ENCODE measurements around the gene TBC1D22A.

Gene TBC1D22A

GRCh38 chr22:47157093-47157420 is 394.6 kb downstream of the TBC1D22A start:
- Histone ChIP-seq H2BK5ac (ENCODE audit: low read length) (no peak overlapping the region), H4K5ac (ENCODE audit: low read length) (no peak overlapping the region), H3K4ac (ENCODE audit: low read depth, low read length) (no peak overlapping the region), H4K8ac (ENCODE audit: low read depth, low read length) (no peak overlapping the region), H3K27me3 (ENCODE audit: insufficient read depth, low read length, poor library complexity) (no peaks in the 10 kb centered on the region), H3K4me2 (ENCODE audit: low read length) (no peak overlapping the region), H2AK5ac (ENCODE audit: low read length) (no peak overlapping the region), H3K79me1 (ENCODE audit: low read length) (no peaks in the 10 kb centered on the region), H3K36me3 (ENCODE audit: control insufficient read depth, insufficient read depth, low read length) (no peaks in the 10 kb centered on the region), H3K23ac (ENCODE audit: low read length) (no peak overlapping the region), H3K56ac (ENCODE audit: low read length) (no peak overlapping the region), H3K4me1 (ENCODE audit: control insufficient read depth, low read depth, low read length) (no peaks in the 10 kb centered on the region), H3K27ac (ENCODE audit: low read depth, low read length) (no peak overlapping the region), H2BK15ac (replicated peaks; ENCODE audit: low read depth) (no peak overlapping the region), H3K18ac (ENCODE audit: low read length) (no peak overlapping the region), H3K4me3 (ENCODE audit: low read length) (no peak overlapping the region), H3K9ac (ENCODE audit: low read length) (no peak overlapping the region), H3K79me2 (ENCODE audit: control insufficient read depth, insufficient read depth, low read length) (no peaks in the 10 kb centered on the region), H2BK120ac (ENCODE audit: low read depth, low read length) (no peak overlapping the region)
- no CpG with 5 or more reads among the region's 15 CpGs for WGBS (ENCODE audit: extremely low coverage, insufficient coverage, low lambda C conversion rate)
- no peak for DNase-seq

DNA sequence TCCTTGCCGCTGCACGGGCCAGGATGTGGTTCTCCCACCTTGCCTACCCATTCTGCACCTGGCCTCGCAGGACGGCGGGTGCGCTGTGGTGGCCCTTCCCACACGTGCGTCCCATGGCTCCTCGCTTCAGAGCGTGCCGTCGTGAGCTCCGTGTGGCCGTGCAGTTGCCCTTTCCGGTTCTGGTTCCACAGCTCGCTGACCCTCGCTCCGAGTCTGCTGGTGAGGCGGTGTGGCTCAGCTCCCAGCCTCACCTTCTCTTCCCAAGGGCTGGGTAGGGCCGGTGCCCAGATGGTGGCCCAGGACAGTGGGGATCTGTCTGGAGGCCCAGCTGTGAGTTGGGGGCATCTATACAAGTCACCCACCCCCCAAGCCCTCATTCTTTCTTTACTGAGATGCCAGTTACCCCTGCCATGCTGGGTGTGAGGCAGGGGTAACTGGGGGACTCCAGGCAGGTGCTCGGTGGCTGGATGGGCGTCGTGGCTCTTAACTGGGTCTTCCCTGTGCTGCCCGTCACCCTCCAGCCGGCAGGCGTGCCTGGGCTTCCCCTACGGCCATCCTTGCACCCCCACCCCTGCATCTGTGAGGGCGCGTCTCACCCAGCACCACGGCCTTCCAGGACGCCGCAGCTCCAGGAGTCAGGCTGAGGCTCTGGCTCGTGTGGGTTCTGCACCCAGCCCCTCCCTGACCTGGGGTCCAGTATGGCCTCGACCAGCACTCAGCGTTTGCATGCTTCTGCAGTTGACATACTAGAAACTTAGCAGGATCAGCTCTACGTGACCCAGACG is 395.2 kb downstream of the TBC1D22A start:
- no peaks in the 10 kb centered on the region for H3K27me3 ChIP-seq (ENCODE audit: insufficient read depth, low read length, poor library complexity)
- no peak for DNase-seq
- no peak overlapping the region for H3K56ac ChIP-seq (ENCODE audit: low read length)
- H3K23ac ChIP-seq (ENCODE audit: low read length) = no peak overlapping the region
- H3K9ac ChIP-seq (ENCODE audit: low read length) = no peak overlapping the region
- no peaks in the 10 kb centered on the region for H3K36me3 ChIP-seq (ENCODE audit: control insufficient read depth, insufficient read depth, low read length)
- no peak overlapping the region for H2BK120ac ChIP-seq (ENCODE audit: low read depth, low read length)
- no peak overlapping the region for H4K8ac ChIP-seq (ENCODE audit: low read depth, low read length)
- H3K79me2 ChIP-seq (ENCODE audit: control insufficient read depth, insufficient read depth, low read length) = no peaks in the 10 kb centered on the region
- no peak overlapping the region for H3K4ac ChIP-seq (ENCODE audit: low read depth, low read length)
- no peak overlapping the region for H3K4me2 ChIP-seq (ENCODE audit: low read length)
- H2AK5ac ChIP-seq (ENCODE audit: low read length) = no peak overlapping the region
- H2BK15ac ChIP-seq (replicated peaks; ENCODE audit: low read depth) = no peak overlapping the region
- H3K4me1 ChIP-seq (ENCODE audit: control insufficient read depth, low read depth, low read length) = no peaks in the 10 kb centered on the region
- H3K18ac ChIP-seq (ENCODE audit: low read length) = no peak overlapping the region
- WGBS (ENCODE audit: extremely low coverage, insufficient coverage, low lambda C conversion rate) = no CpG with 5 or more reads among the region's 37 CpGs
- H2BK5ac ChIP-seq (ENCODE audit: low read length) = no peak overlapping the region
- no peak overlapping the region for H3K4me3 ChIP-seq (ENCODE audit: low read length)
- no peak overlapping the region for H4K5ac ChIP-seq (ENCODE audit: low read length)
- no peaks in the 10 kb centered on the region for H3K79me1 ChIP-seq (ENCODE audit: low read length)
- H3K27ac ChIP-seq (ENCODE audit: low read depth, low read length) = no peak overlapping the region

DNA sequence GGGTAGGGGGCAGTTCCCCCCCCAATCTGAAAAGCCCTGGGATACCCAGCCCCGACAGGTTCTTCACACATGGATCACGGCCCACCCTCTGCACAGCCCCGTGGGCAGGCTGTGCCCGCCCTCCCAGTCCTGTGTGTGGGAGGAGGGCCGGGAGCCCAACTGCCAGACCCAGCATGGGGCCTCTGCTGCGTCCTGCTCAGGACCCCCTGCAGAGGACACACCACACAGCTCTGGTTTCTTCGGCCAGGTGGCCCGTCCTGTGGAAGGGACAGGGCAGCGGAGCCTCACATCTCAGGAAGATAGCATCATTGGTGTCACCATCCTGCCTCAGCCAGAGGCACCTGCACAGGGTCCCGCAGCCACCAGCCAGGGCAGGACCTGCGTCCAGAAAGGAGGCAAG is 396.0 kb downstream of the TBC1D22A start:
- Histone ChIP-seq H3K36me3 (ENCODE audit: control insufficient read depth, insufficient read depth, low read length) (no peaks in the 10 kb centered on the region), H3K18ac (ENCODE audit: low read length) (no peak overlapping the region)

GRCh38 chr22:47159592-47159991 is 397.1 kb downstream of the TBC1D22A start:
- Histone ChIP-seq H3K27ac (ENCODE audit: low read depth, low read length) (no peak overlapping the region), H3K27me3 (ENCODE audit: insufficient read depth, low read length, poor library complexity) (no peaks in the 10 kb centered on the region), H2AK5ac (ENCODE audit: low read length) (no peak overlapping the region), H3K56ac (ENCODE audit: low read length) (no peak overlapping the region), H3K79me2 (ENCODE audit: control insufficient read depth, insufficient read depth, low read length) (no peaks in the 10 kb centered on the region), H2BK15ac (replicated peaks; ENCODE audit: low read depth) (no peak overlapping the region), H3K4ac (ENCODE audit: low read depth, low read length) (no peak overlapping the region), H3K4me2 (ENCODE audit: low read length) (no peak overlapping the region), H3K79me1 (ENCODE audit: low read length) (no peaks in the 10 kb centered on the region), H2BK5ac (ENCODE audit: low read length) (no peak overlapping the region), H3K9ac (ENCODE audit: low read length) (no peak overlapping the region), H4K5ac (ENCODE audit: low read length) (no peak overlapping the region), H3K23ac (ENCODE audit: low read length) (no peak overlapping the region), H3K4me3 (ENCODE audit: low read length) (no peak overlapping the region), H3K18ac (ENCODE audit: low read length) (no peak overlapping the region), H4K8ac (ENCODE audit: low read depth, low read length) (no peak overlapping the region), H3K36me3 (ENCODE audit: control insufficient read depth, insufficient read depth, low read length) (no peaks in the 10 kb centered on the region), H3K4me1 (ENCODE audit: control insufficient read depth, low read depth, low read length) (no peaks in the 10 kb centered on the region), H2BK120ac (ENCODE audit: low read depth, low read length) (no peak overlapping the region)
- WGBS (ENCODE audit: extremely low coverage, insufficient coverage, low lambda C conversion rate) = 100% methylated on average over 1 of the region's 4 CpGs
- DNase-seq = no peak

More for the DNA sequence above, 396.0 kb downstream of the TBC1D22A start:
- Histone ChIP-seq H3K56ac (ENCODE audit: low read length) (no peak overlapping the region), H3K23ac (ENCODE audit: low read length) (no peak overlapping the region), H3K4me3 (ENCODE audit: low read length) (no peak overlapping the region), H4K8ac (ENCODE audit: low read depth, low read length) (no peak overlapping the region), H3K27ac (ENCODE audit: low read depth, low read length) (no peak overlapping the region), H3K27me3 (ENCODE audit: insufficient read depth, low read length, poor library complexity) (no peaks in the 10 kb centered on the region), H4K5ac (ENCODE audit: low read length) (no peak overlapping the region), H3K4me2 (ENCODE audit: low read length) (no peak overlapping the region), H2BK15ac (replicated peaks; ENCODE audit: low read depth) (no peak overlapping the region), H3K79me1 (ENCODE audit: low read length) (no peaks in the 10 kb centered on the region), H3K4ac (ENCODE audit: low read depth, low read length) (no peak overlapping the region), H3K9ac (ENCODE audit: low read length) (no peak overlapping the region), H3K4me1 (ENCODE audit: control insufficient read depth, low read depth, low read length) (no peaks in the 10 kb centered on the region), H3K79me2 (ENCODE audit: control insufficient read depth, insufficient read depth, low read length) (no peaks in the 10 kb centered on the region), H2AK5ac (ENCODE audit: low read length) (no peak overlapping the region), H2BK120ac (ENCODE audit: low read depth, low read length) (no peak overlapping the region), H2BK5ac (ENCODE audit: low read length) (no peak overlapping the region)
- no CpG with 5 or more reads among the region's 11 CpGs for WGBS (ENCODE audit: extremely low coverage, insufficient coverage, low lambda C conversion rate)
- no peak for DNase-seq

- Histone ChIP-seq H3K4me3 (ENCODE audit: low read length) (no peak overlapping the region), H3K79me1 (ENCODE audit: low read length) (no peaks in the 10 kb centered on the region), H2BK5ac (ENCODE audit: low read length) (no peak overlapping the region), H3K4ac (ENCODE audit: low read depth, low read length) (no peak overlapping the region), H4K5ac (ENCODE audit: low read length) (no peak overlapping the region), H2BK15ac (replicated peaks; ENCODE audit: low read depth) (no peak overlapping the region), H3K56ac (ENCODE audit: low read length) (no peak overlapping the region), H3K18ac (ENCODE audit: low read length) (no peak overlapping the region), H3K9ac (ENCODE audit: low read length) (no peak overlapping the region), H3K27ac (ENCODE audit: low read depth, low read length) (no peak overlapping the region), H3K4me2 (ENCODE audit: low read length) (no peak overlapping the region), H3K27me3 (ENCODE audit: insufficient read depth, low read length, poor library complexity) (no peaks in the 10 kb centered on the region), H3K23ac (ENCODE audit: low read length) (no peak overlapping the region), H2BK120ac (ENCODE audit: low read depth, low read length) (no peak overlapping the region), H3K36me3 (ENCODE audit: control insufficient read depth, insufficient read depth, low read length) (no peaks in the 10 kb centered on the region), H2AK5ac (ENCODE audit: low read length) (no peak overlapping the region), H3K79me2 (ENCODE audit: control insufficient read depth, insufficient read depth, low read length) (no peaks in the 10 kb centered on the region), H3K4me1 (ENCODE audit: control insufficient read depth, low read depth, low read length) (no peaks in the 10 kb centered on the region), H4K8ac (ENCODE audit: low read depth, low read length) (no peak overlapping the region)
- WGBS (ENCODE audit: extremely low coverage, insufficient coverage, low lambda C conversion rate) = no CpG with 5 or more reads among the region's 18 CpGs
- no peak for DNase-seq
Measured at GRCh38 chr22:47160141-47160541, 397.7 kb downstream of the TBC1D22A start.

All from mesendoderm (in vitro differentiated cells).